ENCODE results near the gene GANAB. TPM values are rescaled to one million over a fixed set of nuclear protein-coding genes. Genes with fewer than 3 reads are reported as not detected.

GANAB gene
- total RNA-seq, 1 donor: 203 TPM

GRCh38 chr11:62605902-62606301 is 40.5 kb downstream of the GANAB start:
- no peak for DNase-seq (ENCODE audit: low read depth)
- H3K4me3 ChIP-seq (ENCODE audit: low read depth, low read length): no peak overlapping the region
- no peak for TF ChIP-seq CTCF (IDR thresholded peaks at IDR 0.05; ENCODE audit: insufficient read depth, low read length)

GRCh38 chr11:62605467-62605866 is 40.9 kb downstream of the GANAB start:
- H3K4me3 ChIP-seq (ENCODE audit: low read depth, low read length): no peak overlapping the region
- no peak for TF ChIP-seq CTCF (IDR thresholded peaks at IDR 0.05; ENCODE audit: insufficient read depth, low read length)
- DNase-seq (ENCODE audit: low read depth): no peak

- TF ChIP-seq CTCF (IDR thresholded peaks at IDR 0.05; ENCODE audit: insufficient read depth, low read length): no peak
- no peak overlapping the region for H3K4me3 ChIP-seq (ENCODE audit: low read depth, low read length)
- DNase-seq (ENCODE audit: low read depth): no peak
Observed at GRCh38 chr11:62604460-62605120, 41.8 kb downstream of the GANAB start.

GRCh38 chr11:62603776-62604299 is 42.6 kb downstream of the GANAB start:
- H3K4me3 ChIP-seq (ENCODE audit: low read depth, low read length): no peak overlapping the region
- TF ChIP-seq CTCF (IDR thresholded peaks at IDR 0.05; ENCODE audit: insufficient read depth, low read length): no peak
- DNase-seq (ENCODE audit: low read depth): no peak

GRCh38 chr11:62603072-62603408 is 43.4 kb downstream of the GANAB start:
- DNase-seq (ENCODE audit: low read depth): peak; percentile 13
- peak overlapping the region; percentile 58 for H3K4me3 ChIP-seq (ENCODE audit: low read depth, low read length)

GRCh38 chr11:62602141-62603071 is 44.0 kb downstream of the GANAB start:
- no peak for TF ChIP-seq CTCF (IDR thresholded peaks at IDR 0.05; ENCODE audit: insufficient read depth, low read length)
- H3K4me3 ChIP-seq (ENCODE audit: low read depth, low read length): peak overlapping the region; percentile 58
- peak; percentile 57 for DNase-seq (ENCODE audit: low read depth)

More at GRCh38 chr11:62603072-62603408, 43.4 kb downstream of the GANAB start:
- TF ChIP-seq CTCF (IDR thresholded peaks at IDR 0.05; ENCODE audit: insufficient read depth, low read length): no peak
